PFSK-1 (cell line): ENCODE data around the gene PARVB.

ENCODE experiments used
- POLR2AphosphoS5 ChIP-seq: IDR thresholded peaks from 2 replicates; pipeline ENCODE4 v1.6.1; 2012; ENCODE audit warnings: low read depth, mild to moderate bottlenecking, control low read depth, low read length, moderate library complexity
- SIN3A ChIP-seq: IDR thresholded peaks from 2 replicates; pipeline ENCODE4 v1.6.1; 2012; ENCODE audit warnings: mild to moderate bottlenecking, low read length, moderate library complexity, borderline replicate concordance; ENCODE audit not compliant: insufficient read depth

- TF ChIP-seq POLR2AphosphoS5, result no peak
- no peak for TF ChIP-seq SIN3A
These were observed 147.5 kb downstream of the PARVB start for GRCh38 chr22:44171561-44171960.
